Measurements from ENCODE around the gene VASN. TPM values are rescaled to one million over a fixed set of nuclear protein-coding genes. Genes with fewer than 3 reads are reported as not detected.

VASN gene
- total and polyA plus RNA-seq, 10 of the 15 experiments (the other 5 are each of a cell fraction or from before 2014, with no cell fraction given): 0.02 to 0.19 (median 0.14) TPM; not detected in 6

- 95% methylated on average over 8 of the region's 8 CpGs for WGBS (ENCODE audit: insufficient coverage, insufficient replicate concordance, low lambda C conversion rate, missing lambda C conversion rate)
- H3K9ac ChIP-seq (ENCODE audit: control insufficient read depth, insufficient read depth, low read length): no peak overlapping the region
- no peak for DNase-seq (ENCODE audit: low read depth, low spot score)
- H3K79me2 ChIP-seq (ENCODE audit: control insufficient read depth, insufficient read depth, low read length): peaks cover 38% of the 10 kb centered on the region
- BruUV-seq (replicated peaks): no TSS peak
- no peak overlapping the region for H3K4me2 ChIP-seq (ENCODE audit: control insufficient read depth, insufficient read depth)
- intact Hi-C loops (cut with micrococcal nuclease; ENCODE audit: unreplicated experiment) (no loop called here), in situ Hi-C loops (cut with MboI) (no loop called here)
- no peak for FAIRE-seq
- no peak for ATAC-seq
- RAD21 ChIA-PET (ENCODE audit: unreplicated experiment): interaction anchor here (0.9 kb wide), 1 partner anchor 9 kb away, joined by 3 read pairs; no protein-coding TSS in a partner anchor
- H3K4me3 ChIP-seq: no peak overlapping the region
- H3K4me1 ChIP-seq (ENCODE audit: control insufficient read depth, insufficient read depth, low read length): peaks cover 20% of the 10 kb centered on the region
- H3K27ac ChIP-seq (ENCODE audit: control insufficient read depth, insufficient read depth): no peak overlapping the region
- POLR2A ChIA-PET: no interaction called here
- H3K36me3 ChIP-seq (ENCODE audit: control insufficient read depth in 2 of 2, insufficient read depth in 2 of 2, low read length in 1 of 2): peaks cover 23 to 27% of the 10 kb centered on the region in 2 experiments
- no peak for TF ChIP-seq CHD1 (IDR thresholded peaks at IDR 0.05; ENCODE audit: low read depth, low read length)
- peak; percentile 1; the same call in 1 of the 2 replicates for TF ChIP-seq POLR2A (IDR thresholded peaks at IDR 0.05; ENCODE audit: low read depth, low read length)
- no peaks in the 10 kb centered on the region for H3K27me3 ChIP-seq (replicated peaks in 1 of 2; ENCODE audit: control insufficient read depth in 2 of 2, insufficient read depth in 2 of 2, low read length in 1 of 2)
- H4K20me1 ChIP-seq (ENCODE audit: control insufficient read depth, insufficient read depth): peaks cover 5% of the 10 kb centered on the region
- CTCF ChIA-PET: interaction anchor here (0.6 to 2.6 kb wide), 4 partner anchors 8 to 17 kb away, joined by 3 to 22 read pairs (median 8); no protein-coding TSS in a partner anchor
- H2AFZ ChIP-seq (ENCODE audit: control insufficient read depth, low read depth, low read length): no peak overlapping the region
- SMC1A ChIA-PET (ENCODE audit: uncharacterized antibody, unreplicated experiment): interaction anchor here (0.6 kb wide), 1 partner anchor 211 kb away, joined by 3 read pairs; no protein-coding TSS in a partner anchor
- H3K9me3 ChIP-seq (replicated peaks; ENCODE audit: control insufficient read depth, insufficient read depth, low read length): no peaks in the 10 kb centered on the region
These were observed 40.5 kb downstream of the VASN start for GRCh38 chr16:4412159-4412558.

GRCh38 chr16:4412854-4413253 lies 41.2 kb downstream of the VASN start:
- H3K9me3 ChIP-seq (replicated peaks; ENCODE audit: control insufficient read depth, insufficient read depth, low read length): no peaks in the 10 kb centered on the region
- H3K9ac ChIP-seq (ENCODE audit: control insufficient read depth, insufficient read depth, low read length): no peak overlapping the region
- ChIA-PET RAD21 (ENCODE audit: unreplicated experiment) (no interaction called here), POLR2A (interaction anchor here (0.6 to 1.5 kb wide), 2 partner anchors 61 to 203 kb away, joined by 5 to 7 read pairs; no protein-coding TSS in a partner anchor), CTCF (interaction anchor here (2.6 kb wide), 2 partner anchors 9 to 11 kb away, joined by 12 to 22 read pairs; no protein-coding TSS in a partner anchor), SMC1A (ENCODE audit: uncharacterized antibody, unreplicated experiment) (interaction anchor here (0.9 kb wide), 1 partner anchor 63 kb away, joined by 3 read pairs; no protein-coding TSS in a partner anchor)
- no peaks in the 10 kb centered on the region for H3K27me3 ChIP-seq (replicated peaks in 1 of 2; ENCODE audit: control insufficient read depth in 2 of 2, insufficient read depth in 2 of 2, low read length in 1 of 2)
- peaks cover 38% of the 10 kb centered on the region for H3K79me2 ChIP-seq (ENCODE audit: control insufficient read depth, insufficient read depth, low read length)
- 95% methylated on average over 4 of the region's 4 CpGs for WGBS (ENCODE audit: insufficient coverage, insufficient replicate concordance, low lambda C conversion rate, missing lambda C conversion rate)
- BruUV-seq (replicated peaks): TSS peak; percentile 6
- no peak overlapping the region for H2AFZ ChIP-seq (ENCODE audit: control insufficient read depth, low read depth, low read length)
- DNase-seq (ENCODE audit: low read depth, low spot score) (no peak), FAIRE-seq (no peak), ATAC-seq (no peak)
- peaks cover 5% of the 10 kb centered on the region for H4K20me1 ChIP-seq (ENCODE audit: control insufficient read depth, insufficient read depth)
- peak overlapping the region; percentile 98 for H3K4me2 ChIP-seq (ENCODE audit: control insufficient read depth, insufficient read depth)
- in situ Hi-C loops (cut with MboI): no loop called here
- H3K27ac ChIP-seq (ENCODE audit: control insufficient read depth, insufficient read depth): no peak overlapping the region
- H3K36me3 ChIP-seq (ENCODE audit: control insufficient read depth in 2 of 2, insufficient read depth in 2 of 2, low read length in 1 of 2): peaks cover 16 to 22% of the 10 kb centered on the region in 2 experiments
- H3K4me3 ChIP-seq: no peak overlapping the region
- intact Hi-C loops (cut with micrococcal nuclease; ENCODE audit: unreplicated experiment): no loop called here
- H3K4me1 ChIP-seq (ENCODE audit: control insufficient read depth, insufficient read depth, low read length): peaks cover 20% of the 10 kb centered on the region
- TF ChIP-seq, protein P1, sequence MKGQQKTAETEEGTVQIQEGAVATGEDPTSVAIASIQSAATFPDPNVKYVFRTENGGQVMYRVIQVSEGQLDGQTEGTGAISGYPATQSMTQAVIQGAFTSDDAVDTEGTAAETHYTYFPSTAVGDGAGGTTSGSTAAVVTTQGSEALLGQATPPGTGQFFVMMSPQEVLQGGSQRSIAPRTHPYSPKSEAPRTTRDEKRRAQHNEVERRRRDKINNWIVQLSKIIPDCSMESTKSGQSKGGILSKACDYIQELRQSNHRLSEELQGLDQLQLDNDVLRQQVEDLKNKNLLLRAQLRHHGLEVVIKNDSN (IDR thresholded peaks at IDR 0.05; ENCODE audit: borderline replicate concordance, extremely low read length, insufficient read depth, low read depth, low read length): no peak
- no peak for TF ChIP-seq RBBP5 (conservative IDR thresholded peaks at IDR 0.05)
- TF ChIP-seq RELA (IDR thresholded peaks at IDR 0.05; ENCODE audit: borderline replicate concordance, partially characterized antibody): no peak
- TF ChIP-seq CBX5 (IDR thresholded peaks at IDR 0.05; ENCODE audit: low read depth): no peak
- no peak for TF ChIP-seq RAD21 (IDR thresholded peaks at IDR 0.05; ENCODE audit: insufficient read depth, low read depth, low read length)
- TF ChIP-seq BHLHE40 (IDR thresholded peaks at IDR 0.05; ENCODE audit: borderline replicate concordance in 1 of 2, low read depth in 2 of 2, low read length in 1 of 2): no peak
- TF ChIP-seq JUND (IDR thresholded peaks at IDR 0.05; ENCODE audit: low read depth, low read length): no peak
- no peak for TF ChIP-seq ZNF687 (IDR thresholded peaks at IDR 0.05)
- no peak for TF ChIP-seq NR2C1 (IDR thresholded peaks at IDR 0.05)
- no peak for TF ChIP-seq CREM (IDR thresholded peaks at IDR 0.05; ENCODE audit: low read depth)

Data from GM12878 (cell line).